Skeletal muscle cell (primary cell): ENCODE results near the gene TOGARAM1.
A peak's percentile ranks its signal among the peaks of the same experiment; 100 is the strongest.

Source experiments
- DNase-seq: peaks from one replicate; pipeline ENCODE4 v3.0.0-alpha.2; 2010; ENCODE audit warnings: low read depth
- H3K4me3 ChIP-seq: 2 replicates; pipeline ENCODE4 v1.5.1; 2011; ENCODE audit warnings: low read depth, mild to moderate bottlenecking, control low read depth, low read length, moderate library complexity

Gene TOGARAM1

GRCh38 chr14:44962334-44963043, 499 bp downstream of the TOGARAM1 start:
- H3K4me3 ChIP-seq, result peak overlapping the region; percentile 71
- DNase-seq, result no peak

GRCh38 chr14:44963044-44963528, 1.1 kb downstream of the TOGARAM1 start:
- peak overlapping the region; percentile 71 for H3K4me3 ChIP-seq
- DNase-seq, result no peak

- peak overlapping the region; percentile 71 for H3K4me3 ChIP-seq
- no peak for DNase-seq
Observed at GRCh38 chr14:44963775-44964380, 1.9 kb downstream of the TOGARAM1 start.

GRCh38 chr14:44966601-44967336, 4.8 kb downstream of the TOGARAM1 start:
- DNase-seq, result no peak
- peak overlapping the region; percentile 28 for H3K4me3 ChIP-seq

- no peak for DNase-seq
- H3K4me3 ChIP-seq, result no peak overlapping the region
Observed at GRCh38 chr14:44968714-44969113, 6.7 kb downstream of the TOGARAM1 start.

- no peak for DNase-seq
- H3K4me3 ChIP-seq, result no peak overlapping the region
Observed at GRCh38 chr14:44970907-44971306, 8.9 kb downstream of the TOGARAM1 start.

- no peak overlapping the region for H3K4me3 ChIP-seq
- no peak for DNase-seq
Observed at GRCh38 chr14:44971459-44971858, 9.5 kb downstream of the TOGARAM1 start.

GRCh38 chr14:44979273-44979672, 17.3 kb downstream of the TOGARAM1 start:
- no peak for DNase-seq
- no peak overlapping the region for H3K4me3 ChIP-seq

GRCh38 chr14:44979740-44980356, 17.9 kb downstream of the TOGARAM1 start:
- DNase-seq, result no peak
- no peak overlapping the region for H3K4me3 ChIP-seq

GRCh38 chr14:44981198-44981597, 19.2 kb downstream of the TOGARAM1 start:
- DNase-seq, result no peak
- H3K4me3 ChIP-seq, result no peak overlapping the region

GRCh38 chr14:44982594-44982993, 20.6 kb downstream of the TOGARAM1 start:
- DNase-seq, result no peak
- no peak overlapping the region for H3K4me3 ChIP-seq

GRCh38 chr14:44988694-44989093, 26.7 kb downstream of the TOGARAM1 start:
- DNase-seq, result no peak
- no peak overlapping the region for H3K4me3 ChIP-seq

GRCh38 chr14:44989497-44990440, 27.8 kb downstream of the TOGARAM1 start:
- H3K4me3 ChIP-seq, result no peak overlapping the region
- DNase-seq, result no peak

- no peak overlapping the region for H3K4me3 ChIP-seq
- DNase-seq, result no peak
Observed at GRCh38 chr14:44990533-44990932, 28.5 kb downstream of the TOGARAM1 start.

- DNase-seq, result no peak
- H3K4me3 ChIP-seq, result no peak overlapping the region
Observed at GRCh38 chr14:44995196-44995595, 33.2 kb downstream of the TOGARAM1 start.

- no peak overlapping the region for H3K4me3 ChIP-seq
- DNase-seq, result no peak
Observed at GRCh38 chr14:44995770-44996294, 33.8 kb downstream of the TOGARAM1 start.

- H3K4me3 ChIP-seq, result no peak overlapping the region
- DNase-seq, result no peak
Observed at GRCh38 chr14:45003924-45004323, 41.9 kb downstream of the TOGARAM1 start.

- DNase-seq, result no peak
- no peak overlapping the region for H3K4me3 ChIP-seq
Observed at GRCh38 chr14:45015133-45015532, 53.1 kb downstream of the TOGARAM1 start.
